ENCODE measurements around the gene ZBTB46. TPM values are rescaled to one million over a fixed set of nuclear protein-coding genes. Genes with fewer than 3 reads are reported as not detected.

ZBTB46 gene
- total RNA-seq, 1 donor from 2014 or later: 21.5 TPM

Small RNAs within 50 kb of the gene (small RNA-seq; reads per million reads assigned to genes)
- gene LIME1 (not detected), gene TNFRSF6B (not detected)

Other genes starting within 250 kb of the ZBTB46 start
- 6.9 TPM for gene GMEB2, start 204.2 kb downstream of the ZBTB46 start, total RNA-seq
- gene STMN3, start 177.8 kb downstream of the ZBTB46 start, total RNA-seq: 101 TPM
- 10.0 TPM for gene RTEL1, start 173.0 kb downstream of the ZBTB46 start, total RNA-seq
- gene TNFRSF6B, start 134.6 kb downstream of the ZBTB46 start, total RNA-seq: not detected
- gene ARFRP1, start 123.3 kb downstream of the ZBTB46 start, total RNA-seq: 15.6 TPM
- 7.3 TPM for gene ZGPAT, start 123.2 kb downstream of the ZBTB46 start, total RNA-seq
- gene LIME1, start 94.6 kb downstream of the ZBTB46 start, total RNA-seq: 1.7 TPM
- 2.8 TPM for gene SLC2A4RG, start 91.5 kb downstream of the ZBTB46 start, total RNA-seq
- not detected for gene ABHD16B, start 30.2 kb upstream of the ZBTB46 start, total RNA-seq
- 20.3 TPM for gene TPD52L2, start 34.0 kb upstream of the ZBTB46 start, total RNA-seq
- 99.7 TPM for gene DNAJC5, start 63.9 kb upstream of the ZBTB46 start, total RNA-seq
- gene UCKL1, start 125.2 kb upstream of the ZBTB46 start, total RNA-seq: 17.8 TPM
- gene ZNF512B, start 138.7 kb upstream of the ZBTB46 start, total RNA-seq: 15.8 TPM
- 6.4 TPM for gene SAMD10, start 148.4 kb upstream of the ZBTB46 start, total RNA-seq
- 71.0 TPM for gene PRPF6, start 149.9 kb upstream of the ZBTB46 start, total RNA-seq
- gene C20orf204, start 204.9 kb upstream of the ZBTB46 start, total RNA-seq: 1.2 TPM
- gene SOX18, start 218.4 kb upstream of the ZBTB46 start, total RNA-seq: 0.31 TPM
- 36.0 TPM for gene TCEA2, start 231.9 kb upstream of the ZBTB46 start, total RNA-seq
- 10.1 TPM for gene RGS19, start 248.3 kb upstream of the ZBTB46 start, total RNA-seq
- gene OPRL1, start 248.8 kb upstream of the ZBTB46 start, total RNA-seq: 14.3 TPM